ENCODE data around the gene SLC5A4. TPM values are rescaled to one million over a fixed set of nuclear protein-coding genes. Genes with fewer than 3 reads are reported as not detected.

Gene SLC5A4
- total and polyA plus RNA-seq, 10 of the 15 experiments (the other 5 are each of a cell fraction or from before 2014, with no cell fraction given), result not detected

- Histone ChIP-seq H3K27ac (ENCODE audit: control insufficient read depth, insufficient read depth) (no peak overlapping the region), H4K20me1 (ENCODE audit: control insufficient read depth, insufficient read depth) (no peaks in the 10 kb centered on the region), H3K4me1 (ENCODE audit: control insufficient read depth, insufficient read depth, low read length) (no peaks in the 10 kb centered on the region), H3K27me3 (replicated peaks in 1 of 2; ENCODE audit: control insufficient read depth in 2 of 2, insufficient read depth in 2 of 2, low read length in 1 of 2) (no peaks in the 10 kb centered on the region), H3K36me3 (ENCODE audit: control insufficient read depth in 2 of 2, insufficient read depth in 2 of 2, low read length in 1 of 2) (no peaks in the 10 kb centered on the region), H3K9ac (ENCODE audit: control insufficient read depth, insufficient read depth, low read length) (no peak overlapping the region), H3K9me3 (replicated peaks; ENCODE audit: control insufficient read depth, insufficient read depth, low read length) (no peaks in the 10 kb centered on the region), H3K4me3 (no peak overlapping the region), H2AFZ (ENCODE audit: control insufficient read depth, low read depth, low read length) (no peak overlapping the region), H3K4me2 (ENCODE audit: control insufficient read depth, insufficient read depth) (no peak overlapping the region), H3K79me2 (ENCODE audit: control insufficient read depth, insufficient read depth, low read length) (no peaks in the 10 kb centered on the region)
- ATAC-seq (no peak), DNase-seq (ENCODE audit: low read depth, low spot score) (no peak), FAIRE-seq (no peak)
- WGBS (ENCODE audit: insufficient coverage, insufficient replicate concordance, low lambda C conversion rate, missing lambda C conversion rate), result 3% methylated on average over 4 of the region's 4 CpGs
- in situ Hi-C loops (cut with MboI) (no loop called here), intact Hi-C loops (cut with micrococcal nuclease; ENCODE audit: unreplicated experiment) (loop anchor here (10.0 kb wide), 1 partner anchor 157 kb away; no protein-coding TSS in a partner anchor)
- SMC1A ChIA-PET (ENCODE audit: uncharacterized antibody, unreplicated experiment), result no interaction called here
- CTCF ChIA-PET, result no interaction called here
- POLR2A ChIA-PET, result no interaction called here
- TF ChIP-seq ZBTB40 (IDR thresholded peaks at IDR 0.05; ENCODE audit: borderline replicate concordance) (no peak), NR2C1 (IDR thresholded peaks at IDR 0.05) (no peak), RELB (IDR thresholded peaks at IDR 0.05; ENCODE audit: low read depth) (no peak), NFIC (IDR thresholded peaks at IDR 0.05; ENCODE audit: low read depth, low read length) (no peak)
- RAD21 ChIA-PET (ENCODE audit: unreplicated experiment), result no interaction called here
- no TSS peak for BruUV-seq (replicated peaks)
Measured at GRCh38 chr22:32261306-32261705, 6.2 kb upstream of the SLC5A4 start.
